Lung (tissue), 12 donors: ENCODE data around the gene PDLIM3. TPM values are rescaled to one million over a fixed set of nuclear protein-coding genes. Genes with fewer than 3 reads are reported as not detected.

ENCODE experiments used
- ATAC-seq: fragments of 200-7000 bp; cut with Tn5 transposase; one replicate; pipeline ENCODE4 v1.9.1; 2020; ENCODE audit warnings: moderate number of reproducible peaks; ENCODE audit not compliant: insufficient read depth, low FRiP score
- DNase-seq, 3 donors: peaks; one replicate each; pipeline ENCODE4 v3.0.0-alpha.2; 2013 to 2017
- H3K27ac ChIP-seq, 2 donors: one replicate each; pipeline ENCODE4 v1.5.1; 2013; ENCODE audit warnings: mild to moderate bottlenecking in 2 of 2, moderate library complexity in 2 of 2, control low read depth in 1 of 2, inconsistent platforms in 1 of 2, low read depth in 1 of 2, low read length in 1 of 2
- H3K27me3 ChIP-seq, 3 donors: one replicate each; pipeline ENCODE4 v1.5.1; 2013; ENCODE audit warnings: low read length in 2 of 3; ENCODE audit not compliant: control insufficient read depth in 3 of 3, insufficient read depth in 3 of 3
- H3K36me3 ChIP-seq, 4 donors: one replicate each; pipeline ENCODE4 v1.5.1; 2013; ENCODE audit warnings: low read length in 4 of 4, mild to moderate bottlenecking in 1 of 4, moderate library complexity in 1 of 4; ENCODE audit not compliant: control insufficient read depth in 4 of 4, insufficient read depth in 4 of 4
- H3K4me1 ChIP-seq, 5 donors: one replicate each; pipeline ENCODE4 v1.5.1; 2013; ENCODE audit warnings: low read length in 5 of 5, mild to moderate bottlenecking in 2 of 5, moderate library complexity in 1 of 5; ENCODE audit not compliant: control insufficient read depth in 5 of 5, insufficient read depth in 5 of 5
- H3K4me3 ChIP-seq: one replicate; pipeline ENCODE4 v1.5.1; 2013; ENCODE audit warnings: mild to moderate bottlenecking, control low read depth, moderate library complexity
- H3K9ac ChIP-seq, 2 donors: one replicate each; pipeline ENCODE4 v1.5.1; 2013; ENCODE audit warnings: low read length in 2 of 2, control low read depth in 1 of 2; ENCODE audit not compliant: insufficient read depth in 1 of 2
- H3K9me3 ChIP-seq, 4 donors: one replicate each; pipeline ENCODE4 v1.5.1; 2013; ENCODE audit warnings: low read length in 3 of 4, mild to moderate bottlenecking in 1 of 4, moderate library complexity in 1 of 4; ENCODE audit not compliant: control insufficient read depth in 4 of 4, insufficient read depth in 3 of 4
- CTCF ChIP-seq: IDR thresholded peaks from 2 replicates; pipeline ENCODE4 v1.5.1; 2012; ENCODE audit warnings: mild to moderate bottlenecking; ENCODE audit errors: control extremely low read depth, extremely low read depth
- WGBS, 2 donors: extraction: QIAGEN DNeasy Blood & Tissue Kit; methylation state at CpG; one replicate each; pipeline ENCODE4 v1.1.7; 2013; 5-methylcytosine and 5-hydroxymethylcytosine counted together
- polyA plus RNA-seq, 2 donors: library from polyadenylated mRNA; stranded (reverse); fragments of 200-250 nt; gene quantifications; one replicate each; pipeline ENCODE4 v1.2.1, GENCODE V29; 2013
- total RNA-seq, 2 donors: library from RNA; depleted of rRNA in 1 of 2; stranded (reverse); fragments of >200 nt in 1 of 2; gene quantifications; one replicate each; pipeline ENCODE4 v1.2.1, GENCODE V29; 2014 to 2021
- donor health status: control.
- donor health status: control.
- donor health status: Bipolar disorder and iron deficiency.
- donor health status: healthy.
- donor health status: DM: yes; HTN: yes; CAD: no.

PDLIM3 gene
- total and polyA plus RNA-seq, 4 donors: 21.5 to 58.1 (median 33.9) TPM

GRCh38 chr4:185502386-185502785 lies 32.9 kb downstream of the PDLIM3 start:
- no peak overlapping the region for H3K27ac ChIP-seq
- H3K4me3 ChIP-seq: no peak overlapping the region
- no peak overlapping the region for H3K9ac ChIP-seq
- no peak for TF ChIP-seq CTCF
- ATAC-seq (no peak), DNase-seq (no peak)
- peaks cover 0 to 7% (median 2%) of the 10 kb centered on the region in 4 donors for H3K9me3 ChIP-seq
- peaks cover 0 to 9% (median 0%) of the 10 kb centered on the region in 5 donors for H3K4me1 ChIP-seq
- H3K27me3 ChIP-seq: no peaks in the 10 kb centered on the region
- 86 to 87% methylated on average over 11 of the region's 11 CpGs for WGBS, 2 donors
- peaks cover 0 to 11% (median 2%) of the 10 kb centered on the region in 4 donors for H3K36me3 ChIP-seq

GRCh38 chr4:185500576-185500975 lies 34.7 kb downstream of the PDLIM3 start:
- H3K9ac ChIP-seq: no peak overlapping the region
- H3K4me3 ChIP-seq: no peak overlapping the region
- no peak for ATAC-seq
- DNase-seq: no peak
- H3K27ac ChIP-seq: no peak overlapping the region
- peaks cover 0 to 9% (median 0%) of the 10 kb centered on the region in 5 donors for H3K4me1 ChIP-seq
- no peaks in the 10 kb centered on the region for H3K27me3 ChIP-seq
- TF ChIP-seq CTCF: no peak
- 65 to 76% methylated on average over 1 of the region's 1 CpG for WGBS, 2 donors
- peaks cover 0 to 7% (median 2%) of the 10 kb centered on the region in 4 donors for H3K9me3 ChIP-seq
- peaks cover 0 to 6% (median 1%) of the 10 kb centered on the region in 4 donors for H3K36me3 ChIP-seq

- ATAC-seq (no peak), DNase-seq (no peak)
- H3K27me3 ChIP-seq: no peaks in the 10 kb centered on the region
- H3K4me1 ChIP-seq: peaks cover 0 to 9% (median 0%) of the 10 kb centered on the region in 5 donors
- H3K36me3 ChIP-seq: peaks cover 0 to 6% (median 1%) of the 10 kb centered on the region in 4 donors
- peaks cover 0 to 7% (median 2%) of the 10 kb centered on the region in 4 donors for H3K9me3 ChIP-seq
- TF ChIP-seq CTCF: no peak
- H3K9ac ChIP-seq: no peak overlapping the region
- no peak overlapping the region for H3K4me3 ChIP-seq
- no peak overlapping the region for H3K27ac ChIP-seq
- WGBS, 2 donors: 96% methylated on average over 9 of the region's 9 CpGs
Observed at GRCh38 chr4:185500035-185500434, 35.3 kb downstream of the PDLIM3 start.

- Histone ChIP-seq H3K9me3 (peaks cover 0 to 3% (median 2%) of the 10 kb centered on the region in 4 donors), H3K27ac (no peak overlapping the region), H3K4me1 (no peaks in the 10 kb centered on the region), H3K36me3 (no peaks in the 10 kb centered on the region), H3K4me3 (no peak overlapping the region), H3K27me3 (no peaks in the 10 kb centered on the region), H3K9ac (no peak overlapping the region)
- ATAC-seq (no peak), DNase-seq (no peak)
- 77 to 94% methylated on average over 2 of the region's 2 CpGs for whole genome bisulfite sequencing, 2 donors
- TF ChIP-seq CTCF: no peak
Observed at GRCh38 chr4:185488650-185489049, 46.7 kb downstream of the PDLIM3 start.
